Bronchial epithelial cell (primary cell): ENCODE results near the gene CCDC40. TPM values are rescaled to one million over a fixed set of nuclear protein-coding genes. Genes with fewer than 3 reads are reported as not detected.

Experiments used
- DNase-seq: peaks from one replicate; pipeline ENCODE4 v3.0.0-alpha.2; 2010; ENCODE audit warnings: low read depth
- FAIRE-seq: peaks from 2 replicates; lab custom pipeline; 2011; peaks lifted over from hg19 to GRCh38; lab: Jason Lieb, UNC
- H3K27me3 ChIP-seq: 2 replicates; pipeline ENCODE4 v1.5.1; 2011; ENCODE audit warnings: low read length; ENCODE audit not compliant: control insufficient read depth, insufficient read depth
- H3K36me3 ChIP-seq: 2 replicates; pipeline ENCODE4 v1.5.1; 2011; ENCODE audit warnings: low read length; ENCODE audit not compliant: control insufficient read depth, insufficient read depth
- H3K4me3 ChIP-seq: 2 replicates; pipeline ENCODE4 v1.5.1; 2011; ENCODE audit warnings: mild to moderate bottlenecking, low read depth, low read length, control low read depth
- CTCF ChIP-seq: IDR thresholded peaks from 2 replicates; pipeline ENCODE4 v1.5.1; 2011; ENCODE audit warnings: mild to moderate bottlenecking, moderate library complexity, low read length, control low read depth, inconsistent platforms; ENCODE audit not compliant: insufficient read depth, severe bottlenecking
- total RNA-seq: library from RNA; depleted of rRNA; stranded (reverse); fragments of >200 nt; gene quantifications from 2 replicates; pipeline ENCODE4 v1.2.1, GENCODE V29; 2014

CCDC40 gene
- total RNA-seq, 1 donor from 2014 or later: 0.79 TPM

DNA sequence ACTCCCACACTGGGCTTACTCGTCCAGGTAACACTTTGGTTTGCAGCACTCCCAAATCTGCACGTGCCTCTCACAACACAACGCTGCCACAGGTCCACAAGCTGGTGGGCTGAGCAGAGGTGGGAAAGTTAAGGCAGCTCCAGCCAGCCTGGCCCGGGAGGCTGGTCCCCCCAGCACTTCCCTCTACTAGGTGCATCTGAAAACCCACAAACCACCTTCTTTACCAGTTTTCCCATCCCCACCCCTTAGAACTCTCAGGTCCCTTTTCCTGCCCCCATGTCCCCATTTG lies 63.5 kb downstream of the CCDC40 start:
- TF ChIP-seq CTCF: no peak
- no peaks in the 10 kb centered on the region for H3K36me3 ChIP-seq
- DNase-seq (no peak), FAIRE-seq (no peak)
- H3K4me3 ChIP-seq: no peak overlapping the region
- H3K27me3 ChIP-seq: no peaks in the 10 kb centered on the region

GRCh38 chr17:80101011-80101945 lies 64.8 kb downstream of the CCDC40 start, which contains the start of gene GAA:
GAA (plus strand) TSS chr17:80101581; CDS start chr17:80104587, 3,006 bp downstream.
- Histone ChIP-seq H3K4me3 (peak within 1 kb of the TSS; percentile 61), H3K27me3 (no peaks in the 10 kb centered on the region), H3K36me3 (no peaks in the 10 kb centered on the region)
- peak; percentile 74 for TF ChIP-seq CTCF
- FAIRE-seq (no peak), DNase-seq (peak; percentile 37)

DNA sequence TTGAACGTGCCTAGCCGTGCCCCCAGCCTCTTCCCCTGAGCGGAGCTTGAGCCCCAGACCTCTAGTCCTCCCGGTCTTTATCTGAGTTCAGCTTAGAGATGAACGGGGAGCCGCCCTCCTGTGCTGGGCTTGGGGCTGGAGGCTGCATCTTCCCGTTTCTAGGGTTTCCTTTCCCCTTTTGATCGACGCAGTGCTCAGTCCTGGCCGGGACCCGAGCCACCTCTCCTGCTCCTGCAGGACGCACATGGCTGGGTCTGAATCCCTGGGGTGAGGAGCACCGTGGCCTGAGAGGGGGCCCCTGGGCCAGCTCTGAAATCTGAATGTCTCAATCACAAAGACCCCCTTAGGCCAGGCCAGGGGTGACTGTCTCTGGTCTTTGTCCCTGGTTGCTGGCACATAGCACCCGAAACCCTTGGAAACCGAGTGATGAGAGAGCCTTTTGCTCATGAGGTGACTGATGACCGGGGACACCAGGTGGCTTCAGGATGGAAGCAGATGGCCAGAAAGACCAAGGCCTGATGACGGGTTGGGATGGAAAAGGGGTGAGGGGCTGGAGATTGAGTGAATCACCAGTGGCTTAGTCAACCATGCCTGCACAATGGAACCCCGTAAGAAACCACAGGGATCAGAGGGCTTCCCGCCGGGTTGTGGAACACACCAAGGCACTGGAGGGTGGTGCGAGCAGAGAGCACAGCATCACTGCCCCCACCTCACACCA lies 65.7 kb downstream of the CCDC40 start:
- H3K27me3 ChIP-seq: no peaks in the 10 kb centered on the region
- H3K36me3 ChIP-seq: no peaks in the 10 kb centered on the region
- DNase-seq: peak; percentile 12
- no peak for FAIRE-seq
- TF ChIP-seq CTCF: no peak
- peak overlapping the region; percentile 61 for H3K4me3 ChIP-seq

- H3K4me3 ChIP-seq: no peak overlapping the region
- no peaks in the 10 kb centered on the region for H3K36me3 ChIP-seq
- no peaks in the 10 kb centered on the region for H3K27me3 ChIP-seq
- peak; percentile 44 for DNase-seq
- FAIRE-seq: no peak
- TF ChIP-seq CTCF: no peak
Measured at GRCh38 chr17:80102664-80103448, 66.4 kb downstream of the CCDC40 start.

DNA sequence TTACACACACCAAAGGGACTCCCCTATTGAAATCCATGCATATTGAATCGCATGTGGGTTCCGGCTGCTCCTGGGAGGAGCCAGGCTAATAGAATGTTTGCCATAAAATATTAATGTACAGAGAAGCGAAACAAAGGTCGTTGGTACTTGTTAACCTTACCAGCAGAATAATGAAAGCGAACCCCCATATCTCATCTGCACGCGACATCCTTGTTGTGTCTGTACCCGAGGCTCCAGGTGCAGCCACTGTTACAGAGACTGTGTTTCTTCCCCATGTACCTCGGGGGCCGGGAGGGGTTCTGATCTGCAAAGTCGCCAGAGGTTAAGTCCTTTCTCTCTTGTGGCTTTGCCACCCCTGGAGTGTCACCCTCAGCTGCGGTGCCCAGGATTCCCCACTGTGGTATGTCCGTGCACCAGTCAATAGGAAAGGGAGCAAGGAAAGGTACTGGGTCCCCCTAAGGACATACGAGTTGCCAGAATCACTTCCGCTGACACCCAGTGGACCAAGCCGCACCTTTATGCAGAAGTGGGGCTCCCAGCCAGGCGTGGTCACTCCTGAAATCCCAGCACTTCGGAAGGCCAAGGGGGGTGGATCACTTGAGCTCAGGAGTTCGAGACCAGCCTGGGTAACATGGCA lies 67.1 kb downstream of the CCDC40 start:
- H3K27me3 ChIP-seq: no peaks in the 10 kb centered on the region
- TF ChIP-seq CTCF: no peak
- FAIRE-seq: no peak
- H3K36me3 ChIP-seq: no peaks in the 10 kb centered on the region
- no peak for DNase-seq
- no peak overlapping the region for H3K4me3 ChIP-seq
